HG02642 (cell line): ENCODE measurements around the gene RNF10.
"Not testable (repeated sequence)": the region's sequence is repeated elsewhere in the genome, so short reads cannot be mapped to it uniquely, and the experiment has no call there.

Experiments used
- ATAC-seq: cut with Tn5 transposase; IDR thresholded peaks from one replicate; pipeline ENCODE4 v1.9.1; 2021; ENCODE audit warnings: mild to moderate bottlenecking; ENCODE audit not compliant: unreplicated experiment, poor library complexity

Gene RNF10

DNA sequence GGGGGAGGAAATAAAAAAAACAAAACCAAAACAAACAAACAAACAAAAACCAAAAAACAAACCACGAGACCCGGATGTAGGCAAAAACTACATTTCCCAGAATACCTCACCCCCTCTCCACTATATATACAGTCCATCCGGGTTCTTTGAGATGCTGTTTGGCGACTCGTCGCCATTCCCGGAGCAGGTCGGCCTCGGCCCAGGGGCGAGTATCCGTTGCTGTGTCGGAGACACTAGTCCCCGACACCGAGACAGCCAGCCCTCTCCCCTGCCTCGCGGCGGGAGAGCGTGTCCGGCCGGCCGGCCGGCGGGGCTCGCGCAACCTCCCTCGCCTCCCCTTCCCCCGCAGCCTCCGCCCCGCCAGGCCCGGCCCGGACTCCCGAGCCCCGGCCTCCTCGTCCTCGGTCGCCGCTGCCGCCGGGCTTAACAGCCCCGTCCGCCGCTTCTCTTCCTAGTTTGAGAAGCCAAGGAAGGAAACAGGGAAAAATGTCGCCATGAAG lies at the start of gene RNF10:
Gene RNF10 (plus strand): TSS at position 154 of the 500 bp plus-strand sequence. CDS start 456 bp downstream, outside the sequence.
- ATAC-seq, result peak; percentile 67

DNA sequence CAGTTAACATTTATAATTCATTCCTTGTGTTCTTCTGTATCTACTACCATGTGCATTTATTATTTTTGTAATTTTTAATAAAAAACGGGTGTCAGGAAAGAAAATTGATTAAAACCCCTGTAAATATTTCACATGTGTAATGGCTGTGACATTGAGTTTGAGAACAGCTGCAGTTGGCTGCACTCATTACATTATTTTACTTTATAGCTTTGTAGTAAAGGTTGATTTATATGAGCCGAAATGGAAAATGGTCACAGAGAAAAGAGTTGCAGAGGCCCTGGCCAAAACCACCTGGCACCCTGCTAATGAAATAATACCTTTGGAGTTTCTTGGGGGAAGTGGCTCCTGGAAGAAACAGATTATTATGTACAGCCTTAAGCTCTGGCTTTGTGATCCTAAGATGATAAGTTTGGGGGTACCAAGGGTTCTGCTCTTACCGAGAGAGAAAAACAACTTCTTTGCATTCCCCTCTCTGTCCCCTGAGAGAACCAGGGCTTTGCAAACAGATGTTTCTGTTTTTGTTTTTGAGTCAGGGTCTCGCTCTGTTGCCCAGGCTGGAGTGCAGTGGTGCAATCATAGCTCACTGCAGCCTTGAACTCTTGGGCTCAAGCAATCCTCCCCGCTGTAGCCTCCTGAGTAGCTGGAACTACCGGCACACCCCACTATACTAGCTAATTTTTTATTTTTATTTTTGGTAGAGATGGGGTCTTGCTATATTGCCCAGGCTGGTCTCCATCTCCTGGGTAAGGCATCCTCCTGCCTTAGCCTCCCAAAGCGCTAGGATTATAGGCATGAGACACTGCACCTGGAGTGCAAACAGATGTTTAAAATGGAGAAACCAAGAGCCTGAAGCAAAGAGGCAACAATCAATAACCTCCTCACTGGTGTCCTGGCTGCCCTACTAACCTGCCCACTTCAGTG lies 47.9 kb upstream of the RNF10 start:
- ATAC-seq, result no peak

DNA sequence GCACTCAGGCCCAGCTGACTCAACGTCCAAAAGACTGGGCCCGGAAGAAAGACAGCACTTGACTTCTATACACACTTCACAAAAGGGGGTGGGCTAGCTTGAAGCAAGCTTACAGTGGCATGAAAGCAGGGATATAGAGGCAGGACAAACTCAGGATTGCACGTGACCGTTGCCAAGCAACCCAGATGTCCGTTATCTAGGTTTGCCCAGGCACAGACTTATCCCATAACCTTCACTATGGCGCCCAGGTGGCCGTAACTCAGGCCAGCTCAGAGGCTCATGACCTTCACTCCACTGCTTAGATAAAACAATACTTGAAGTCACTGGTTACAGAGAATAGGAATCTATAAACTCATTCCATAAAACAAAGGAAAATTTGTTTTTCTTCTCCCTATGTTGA lies 46.6 kb upstream of the RNF10 start:
- ATAC-seq, result not testable (repeated sequence)

DNA sequence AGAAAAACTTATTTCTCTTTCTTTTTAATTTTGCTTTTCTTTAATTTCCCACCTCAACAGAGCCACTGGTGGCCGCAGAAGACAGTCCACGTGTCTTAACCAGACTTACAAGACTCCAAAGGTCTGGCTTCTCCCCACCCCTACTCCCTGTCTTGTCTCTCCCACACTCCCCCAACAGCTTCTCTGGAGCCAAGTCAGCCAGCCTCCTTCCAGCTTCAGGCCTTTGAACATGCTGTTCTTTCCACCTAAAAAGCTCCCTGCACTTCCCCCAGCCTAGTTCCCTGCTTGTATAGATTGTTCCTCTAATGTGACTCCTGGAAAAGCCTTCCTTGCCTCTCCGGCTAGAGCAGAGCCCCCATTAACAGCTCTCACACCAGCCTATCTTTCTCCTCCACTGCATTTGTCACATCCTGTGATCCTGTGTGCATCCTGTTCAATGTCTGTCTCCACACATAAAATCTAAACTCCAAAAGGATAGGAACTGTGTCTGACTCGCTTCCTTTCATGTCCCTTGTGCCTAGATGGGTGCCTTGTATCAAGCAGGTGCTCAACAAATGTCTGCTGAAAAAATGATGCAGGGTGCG lies 46.0 kb upstream of the RNF10 start:
- ATAC-seq, result no peak

DNA sequence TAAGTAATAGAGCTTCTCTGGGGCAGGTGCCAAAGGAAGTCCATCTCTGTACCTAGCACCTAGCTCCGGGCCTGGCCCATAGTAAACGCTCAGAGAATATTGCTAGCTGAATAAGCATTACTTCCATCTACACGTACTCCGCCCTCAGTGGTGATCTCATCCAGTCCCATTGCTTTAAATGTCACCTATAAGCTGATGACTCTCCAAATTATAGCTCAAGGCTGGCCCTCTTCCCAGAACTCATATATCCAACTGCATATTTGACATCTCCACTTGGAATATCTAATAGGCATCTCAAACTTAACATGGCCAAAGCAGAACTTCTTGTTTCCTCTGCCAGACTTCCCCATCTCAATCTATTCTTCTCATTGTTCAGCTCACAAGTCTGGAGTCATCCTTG lies 45.1 kb upstream of the RNF10 start:
- no peak for ATAC-seq

DNA sequence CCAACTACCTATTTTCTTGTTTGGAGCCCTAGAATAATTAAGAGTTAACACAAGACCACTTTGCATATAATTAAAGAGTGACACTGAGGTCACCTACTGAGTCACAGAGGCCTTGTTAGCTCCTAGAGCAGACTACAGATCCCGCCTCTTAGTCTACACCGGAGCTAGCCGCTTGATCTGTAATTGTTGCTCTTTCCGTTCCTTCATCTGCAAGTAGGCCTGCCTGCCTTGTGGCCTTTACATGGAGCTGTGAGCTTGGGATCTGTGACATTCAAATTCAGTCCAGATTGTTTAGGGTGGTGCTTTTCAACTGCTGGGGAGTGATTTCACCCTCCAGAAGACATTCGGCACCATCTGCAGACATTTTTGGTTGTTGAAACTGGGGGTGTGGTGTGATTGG lies 43.8 kb upstream of the RNF10 start:
- no peak for ATAC-seq

DNA sequence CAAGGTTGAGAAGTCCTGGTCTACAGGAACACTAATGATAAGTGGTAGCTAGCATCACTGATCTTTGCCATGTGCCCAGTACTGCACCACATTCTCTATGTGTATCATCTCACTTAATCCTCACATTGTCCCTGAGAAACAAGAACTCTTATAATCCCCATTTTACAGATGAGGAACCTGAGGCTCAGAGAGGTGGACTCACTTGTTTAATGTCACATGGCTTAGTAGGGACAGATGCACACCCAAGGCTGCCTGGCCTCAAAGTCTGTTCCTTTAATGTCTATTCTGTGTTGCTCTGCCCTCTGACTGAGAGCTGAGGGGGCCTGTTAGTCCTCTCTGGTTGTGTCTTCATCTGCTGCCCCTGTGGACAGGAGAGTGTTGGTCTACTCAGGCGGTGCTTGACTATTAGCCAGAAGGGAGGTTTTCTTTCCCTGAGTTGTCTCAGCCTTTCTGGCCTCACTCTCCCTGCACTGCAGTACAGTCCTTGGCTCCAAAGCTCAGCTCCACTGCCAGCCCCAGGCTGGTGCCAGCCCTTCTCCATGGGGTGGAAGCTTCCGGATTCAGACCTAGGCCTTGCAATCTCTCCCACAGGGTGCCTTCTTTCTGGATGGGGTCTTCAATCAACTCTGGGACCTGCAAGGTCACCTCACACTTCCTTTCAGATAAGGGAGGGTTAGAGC lies 43.2 kb upstream of the RNF10 start:
- ATAC-seq, result no peak

DNA sequence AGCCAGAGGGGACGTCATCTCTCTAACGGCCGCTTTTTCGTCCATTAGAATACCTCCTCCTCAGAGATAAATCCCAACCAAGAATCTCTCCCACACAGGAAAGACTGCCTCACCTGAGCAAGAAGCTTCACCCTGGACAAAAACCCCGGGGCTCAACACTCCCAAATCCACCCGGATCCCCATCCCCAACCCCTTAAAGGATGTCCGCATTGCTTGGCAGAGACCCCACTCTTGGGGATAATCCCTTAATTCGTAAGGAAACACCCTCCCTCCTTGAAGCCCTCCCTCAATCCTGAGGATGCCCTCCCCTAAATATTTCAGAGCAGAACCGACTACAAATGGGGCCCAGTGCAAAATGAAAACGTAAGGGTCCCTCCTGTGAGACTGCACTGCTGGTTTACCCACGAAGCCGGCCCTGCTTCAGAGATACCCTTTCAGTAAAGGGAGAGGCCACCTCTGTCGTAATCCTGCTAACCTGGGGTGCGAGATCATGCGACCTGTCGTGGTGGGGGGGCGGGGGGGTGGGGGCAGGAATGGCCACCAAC lies 38.9 kb upstream of the RNF10 start:
- ATAC-seq, result peak; percentile 22

DNA sequence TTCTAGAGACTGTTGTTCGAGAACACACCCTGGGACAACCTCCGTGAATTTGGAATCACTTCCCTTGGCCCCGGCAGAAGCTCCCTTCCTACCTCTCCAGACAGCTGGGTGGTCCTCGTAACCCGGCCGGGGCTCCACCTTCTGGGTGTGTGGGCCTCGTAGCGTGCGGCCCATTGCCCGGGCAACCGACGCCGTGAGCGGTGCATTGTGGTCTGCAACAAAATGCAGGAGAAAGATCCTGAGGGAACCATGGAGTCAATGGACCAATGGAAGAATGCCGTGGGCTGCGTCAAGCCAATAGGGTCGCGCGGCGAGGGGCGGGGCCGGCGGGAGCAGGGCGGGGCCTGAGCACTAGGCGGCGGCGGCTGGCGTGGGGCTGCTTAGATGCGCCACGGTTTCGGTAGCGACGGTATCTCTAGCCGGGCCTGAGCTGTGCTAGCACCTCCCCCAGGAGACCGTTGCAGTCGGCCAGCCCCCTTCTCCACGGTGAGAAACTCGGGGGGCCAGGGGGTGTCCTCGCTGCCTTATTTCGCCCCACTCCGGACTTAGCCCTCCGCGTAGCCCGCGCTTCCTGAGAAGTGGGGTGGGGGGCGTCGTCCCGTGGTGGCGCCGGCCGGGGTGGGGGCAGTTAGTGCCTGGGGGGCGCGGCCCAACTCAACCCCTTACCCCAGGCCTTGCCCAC lies 38.3 kb upstream of the RNF10 start, which contains the start of gene DYNLL1:
Gene DYNLL1 (plus strand): TSS at position 383 of the 682 bp plus-strand sequence. CDS start 309 bp downstream, outside the sequence.
- peak; percentile 94 for ATAC-seq

DNA sequence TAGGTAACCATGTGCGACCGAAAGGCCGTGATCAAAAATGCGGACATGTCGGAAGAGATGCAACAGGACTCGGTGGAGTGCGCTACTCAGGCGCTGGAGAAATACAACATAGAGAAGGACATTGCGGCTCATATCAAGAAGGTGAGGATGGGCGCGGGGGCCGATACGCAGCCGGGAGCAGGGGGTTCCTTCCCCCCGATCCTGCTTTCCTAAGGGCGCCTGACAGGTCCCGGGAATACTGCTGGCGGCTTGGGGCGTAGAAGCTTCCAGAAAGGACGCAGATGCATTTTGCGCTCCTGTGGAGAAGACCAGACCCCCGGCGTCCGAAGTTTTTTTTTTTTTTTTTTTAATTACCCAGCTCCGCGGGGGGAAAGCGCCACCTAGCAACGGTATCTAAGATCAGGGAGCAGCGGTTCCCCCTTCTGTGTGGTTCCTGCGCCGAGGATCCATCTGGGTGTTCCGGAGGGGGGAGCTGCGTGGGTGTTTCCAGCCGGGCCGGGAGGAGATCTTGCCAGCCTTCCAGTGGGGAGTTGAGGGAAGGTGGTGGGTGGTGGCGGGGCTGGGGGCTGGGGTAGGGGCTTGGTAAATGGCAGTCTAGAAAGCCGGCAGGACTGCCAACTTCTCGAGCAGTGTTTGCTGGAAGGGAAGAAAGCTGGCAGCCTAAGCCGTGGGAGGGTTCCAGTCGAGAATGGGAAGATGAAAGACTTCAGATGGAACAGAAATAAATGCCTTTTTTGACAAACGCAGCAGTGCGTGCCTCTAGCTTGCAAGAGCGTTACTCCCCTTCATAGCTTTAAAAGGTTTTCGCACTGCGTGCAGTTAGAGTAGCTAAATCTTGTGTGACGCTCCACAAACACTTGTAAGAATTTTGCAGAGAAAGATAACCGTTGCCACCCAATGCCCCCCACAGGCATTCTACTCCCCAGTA lies 37.5 kb upstream of the RNF10 start:
- peak; percentile 9 for ATAC-seq

DNA sequence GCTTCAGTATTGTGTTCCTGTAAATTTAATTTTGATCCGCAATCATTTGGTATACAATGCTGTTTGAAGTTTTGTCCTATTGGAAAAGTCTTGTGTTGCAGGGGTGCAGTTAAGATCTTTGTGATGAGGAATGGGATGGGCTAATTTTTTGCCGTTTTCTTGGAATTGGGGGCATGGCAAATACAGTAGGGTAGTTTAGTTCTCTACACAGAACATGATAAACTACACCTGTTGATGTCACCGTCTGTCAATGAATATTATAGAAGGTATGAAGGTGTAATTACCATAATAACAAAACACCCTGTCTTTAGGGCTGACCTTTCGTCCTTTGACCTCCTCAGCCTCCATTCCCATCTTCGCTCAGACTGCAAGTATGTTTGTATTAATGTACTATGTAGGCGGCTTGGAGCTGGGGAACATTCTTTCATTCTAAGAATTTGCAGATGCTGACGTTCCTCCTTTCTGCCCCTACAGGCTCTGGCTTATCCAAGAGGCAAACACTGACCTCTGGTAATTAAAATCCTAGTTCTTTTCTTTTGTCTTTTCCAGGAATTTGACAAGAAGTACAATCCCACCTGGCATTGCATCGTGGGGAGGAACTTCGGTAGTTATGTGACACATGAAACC lies 36.5 kb upstream of the RNF10 start:
- ATAC-seq, result no peak

DNA sequence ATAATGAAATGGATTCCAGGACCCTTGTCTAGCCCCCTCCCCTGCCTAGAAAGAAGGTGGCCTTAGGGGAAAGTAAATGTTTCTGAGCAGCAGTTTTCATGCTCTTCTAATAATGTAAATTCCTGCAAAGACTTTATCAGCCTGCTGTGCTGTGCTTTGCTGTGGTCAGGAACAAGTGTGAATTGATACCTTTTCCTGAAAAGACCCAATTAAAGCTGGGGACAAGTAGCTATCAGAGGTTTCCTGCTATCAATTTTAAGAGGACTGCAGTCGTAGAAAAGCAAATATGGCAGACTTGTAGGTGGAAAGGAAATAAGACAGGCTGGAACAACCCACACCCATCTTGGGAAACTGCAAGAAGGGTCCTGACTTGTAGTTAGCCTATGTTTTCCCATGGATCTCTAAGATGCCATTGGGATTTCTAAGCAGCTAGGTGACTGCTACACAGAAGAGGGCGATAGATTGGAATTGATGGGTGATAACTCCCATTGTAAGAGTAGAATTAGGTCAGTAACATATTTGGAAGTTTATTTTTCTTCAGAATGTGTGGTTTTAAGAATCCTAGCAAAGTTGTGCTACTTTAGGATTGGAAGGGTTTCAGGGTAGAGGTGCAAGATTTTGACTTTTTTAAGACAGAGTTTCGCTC lies 35.2 kb upstream of the RNF10 start:
- ATAC-seq, result no peak

DNA sequence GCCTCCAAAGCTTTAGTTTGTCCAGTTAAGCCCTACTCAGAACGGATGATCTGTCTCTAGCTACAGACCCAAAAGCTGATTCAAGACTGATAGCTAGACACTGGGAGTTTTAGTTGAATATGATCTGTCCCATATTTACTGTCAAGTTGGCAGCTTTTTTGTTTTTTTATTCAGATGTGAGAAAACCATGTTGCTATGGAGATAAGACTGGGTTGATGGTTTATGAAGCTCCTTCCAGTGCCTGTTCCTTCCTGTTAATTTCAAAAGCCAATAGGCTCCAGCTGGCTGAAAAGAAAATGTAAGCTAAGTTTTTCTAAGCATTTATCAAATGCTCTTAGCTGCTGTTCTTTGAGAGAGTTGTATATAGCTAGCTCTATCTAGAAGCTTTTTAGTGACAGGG lies 33.6 kb upstream of the RNF10 start:
- ATAC-seq, result no peak

DNA sequence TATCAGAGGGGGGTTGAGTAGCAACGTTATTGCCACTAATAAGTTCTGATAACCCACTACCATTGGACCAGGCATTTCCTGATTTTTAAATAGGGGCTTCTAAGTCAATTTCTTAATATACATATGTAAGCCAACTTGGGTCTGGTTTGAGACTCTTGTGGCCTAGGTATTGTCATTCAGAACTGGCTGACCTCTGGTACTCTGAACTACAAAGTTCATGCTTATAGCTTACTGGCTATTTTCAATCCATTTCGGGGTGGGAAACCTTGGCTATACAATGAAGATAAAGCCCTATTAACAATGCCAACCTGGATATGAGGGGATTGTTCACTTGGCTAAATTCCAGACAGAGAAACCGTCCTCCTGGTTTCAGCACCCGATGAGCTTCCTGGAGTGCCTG lies 29.6 kb upstream of the RNF10 start:
- ATAC-seq, result no peak

DNA sequence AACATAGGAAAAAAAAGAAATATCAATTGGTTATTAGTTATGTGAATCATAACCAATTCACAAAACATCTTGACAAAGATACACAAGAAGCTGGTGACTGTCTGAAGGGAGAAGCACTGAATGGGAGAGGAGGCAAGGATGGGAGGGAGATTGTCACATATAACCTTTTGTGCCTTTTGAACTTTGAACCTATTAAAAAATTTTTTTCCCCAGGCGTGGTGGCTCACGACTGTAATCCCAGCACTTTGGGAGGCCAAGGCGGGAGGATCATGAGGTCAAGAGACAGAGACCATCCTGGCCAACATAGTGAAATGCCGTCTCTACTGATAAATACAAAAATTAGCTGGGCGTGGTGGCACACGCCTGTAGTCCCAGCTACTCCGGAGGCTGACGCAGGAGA lies 25.6 kb upstream of the RNF10 start:
- no peak for ATAC-seq

DNA sequence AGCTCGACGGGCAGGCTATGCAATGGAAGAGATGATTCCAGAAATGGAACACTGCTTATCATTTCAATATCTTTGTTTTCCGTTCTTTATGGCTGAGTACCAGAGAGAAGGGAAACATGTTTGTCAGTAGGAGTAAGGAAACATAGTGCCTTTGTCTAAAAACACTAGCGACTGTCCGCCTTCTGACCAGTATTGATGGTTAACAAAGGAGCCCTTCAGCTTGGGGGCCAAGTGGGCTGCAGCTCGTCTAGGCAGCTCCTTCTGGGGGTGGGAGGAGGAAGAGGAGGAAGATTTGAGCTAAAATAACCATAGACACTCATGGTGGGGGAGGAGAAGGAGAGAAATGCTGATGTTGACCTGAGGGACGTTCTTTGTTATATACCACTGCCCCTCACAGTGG lies 20.2 kb upstream of the RNF10 start:
- no peak for ATAC-seq

DNA sequence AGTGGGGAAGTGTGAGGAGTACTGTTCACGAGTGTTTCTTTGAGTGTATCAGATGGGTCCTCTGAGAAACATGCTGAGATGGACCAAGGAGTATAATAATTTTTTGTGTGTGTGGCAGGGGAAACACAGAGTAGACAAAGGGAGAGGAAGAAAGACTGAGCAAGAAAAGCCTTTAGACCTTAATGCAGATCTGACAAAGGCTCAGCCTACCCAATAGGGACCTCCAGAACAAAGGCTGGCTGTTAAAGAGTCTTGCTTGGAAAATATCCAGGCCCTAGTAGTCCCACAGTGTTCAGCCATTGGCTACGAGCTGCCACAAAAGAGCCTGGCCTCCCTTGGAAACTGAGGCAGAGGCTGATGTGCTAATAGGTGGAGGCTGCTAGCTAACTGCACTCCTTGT lies 18.7 kb upstream of the RNF10 start:
- no peak for ATAC-seq

DNA sequence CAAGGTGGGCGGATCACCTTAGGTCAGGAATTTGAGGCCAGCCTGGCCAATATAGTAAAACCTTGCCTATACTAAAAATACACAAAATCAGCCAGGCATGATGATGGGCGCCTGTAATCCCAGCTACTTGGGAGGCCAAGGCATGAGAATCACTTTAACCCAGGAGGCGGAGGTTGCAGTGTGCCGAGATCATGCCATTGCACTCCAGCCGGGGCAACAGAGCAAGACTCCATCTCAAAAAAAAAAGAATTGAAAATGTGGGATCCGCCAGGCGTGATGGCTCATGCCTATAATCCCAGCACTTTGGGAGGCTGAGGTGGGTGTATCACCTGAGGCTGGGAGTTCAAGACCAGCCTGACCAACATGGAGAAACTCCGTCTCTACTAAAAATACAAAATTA lies 14.8 kb upstream of the RNF10 start:
- not testable (repeated sequence) for ATAC-seq
